ENCODE data around the gene SEC24C.

Gene SEC24C

GRCh38 chr10:73782749-73783085 is 38.5 kb downstream of the SEC24C start:
- Histone ChIP-seq H4K20me1 (ENCODE audit: insufficient read depth, low read length, poor library complexity, severe bottlenecking) (peaks cover 30% of the 10 kb centered on the region), H3F3A (ENCODE audit: low read depth) (no peaks in the 10 kb centered on the region), H3K4me1 (ENCODE audit: insufficient read depth, low read length, poor library complexity, severe bottlenecking) (peaks cover 36% of the 10 kb centered on the region), H3K4me2 (ENCODE audit: low read depth, low read length, poor library complexity, severe bottlenecking) (peak overlapping the region; percentile 95), H3K4me3 (ENCODE audit: low read length, poor library complexity, severe bottlenecking) (peak overlapping the region; percentile 83), H3K9me3 (ENCODE audit: insufficient read depth, low read depth, low read length) (no peaks in the 10 kb centered on the region), H3K79me2 (ENCODE audit: insufficient read depth, low read length) (peaks cover 86% of the 10 kb centered on the region), H2AFZ (ENCODE audit: low read length) (no peak overlapping the region), H3K9ac (ENCODE audit: low read depth, low read length, poor library complexity, severe bottlenecking) (peak overlapping the region; percentile 87), H3K36me3 (ENCODE audit: insufficient read depth, low read length) (no peaks in the 10 kb centered on the region), H3K9me2 (replicated peaks; ENCODE audit: low read depth, low read length) (no peaks in the 10 kb centered on the region), H3K27me3 (ENCODE audit: insufficient read depth, low read length, poor library complexity, severe bottlenecking) (no peaks in the 10 kb centered on the region)
- no peak for TF ChIP-seq EZH2phosphoT487 (IDR thresholded peaks at IDR 0.05; ENCODE audit: borderline replicate concordance)
- TF ChIP-seq, protein P1, sequence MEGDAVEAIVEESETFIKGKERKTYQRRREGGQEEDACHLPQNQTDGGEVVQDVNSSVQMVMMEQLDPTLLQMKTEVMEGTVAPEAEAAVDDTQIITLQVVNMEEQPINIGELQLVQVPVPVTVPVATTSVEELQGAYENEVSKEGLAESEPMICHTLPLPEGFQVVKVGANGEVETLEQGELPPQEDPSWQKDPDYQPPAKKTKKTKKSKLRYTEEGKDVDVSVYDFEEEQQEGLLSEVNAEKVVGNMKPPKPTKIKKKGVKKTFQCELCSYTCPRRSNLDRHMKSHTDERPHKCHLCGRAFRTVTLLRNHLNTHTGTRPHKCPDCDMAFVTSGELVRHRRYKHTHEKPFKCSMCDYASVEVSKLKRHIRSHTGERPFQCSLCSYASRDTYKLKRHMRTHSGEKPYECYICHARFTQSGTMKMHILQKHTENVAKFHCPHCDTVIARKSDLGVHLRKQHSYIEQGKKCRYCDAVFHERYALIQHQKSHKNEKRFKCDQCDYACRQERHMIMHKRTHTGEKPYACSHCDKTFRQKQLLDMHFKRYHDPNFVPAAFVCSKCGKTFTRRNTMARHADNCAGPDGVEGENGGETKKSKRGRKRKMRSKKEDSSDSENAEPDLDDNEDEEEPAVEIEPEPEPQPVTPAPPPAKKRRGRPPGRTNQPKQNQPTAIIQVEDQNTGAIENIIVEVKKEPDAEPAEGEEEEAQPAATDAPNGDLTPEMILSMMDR (conservative IDR thresholded peaks at IDR 0.05; ENCODE audit: low read length): no peak

DNA sequence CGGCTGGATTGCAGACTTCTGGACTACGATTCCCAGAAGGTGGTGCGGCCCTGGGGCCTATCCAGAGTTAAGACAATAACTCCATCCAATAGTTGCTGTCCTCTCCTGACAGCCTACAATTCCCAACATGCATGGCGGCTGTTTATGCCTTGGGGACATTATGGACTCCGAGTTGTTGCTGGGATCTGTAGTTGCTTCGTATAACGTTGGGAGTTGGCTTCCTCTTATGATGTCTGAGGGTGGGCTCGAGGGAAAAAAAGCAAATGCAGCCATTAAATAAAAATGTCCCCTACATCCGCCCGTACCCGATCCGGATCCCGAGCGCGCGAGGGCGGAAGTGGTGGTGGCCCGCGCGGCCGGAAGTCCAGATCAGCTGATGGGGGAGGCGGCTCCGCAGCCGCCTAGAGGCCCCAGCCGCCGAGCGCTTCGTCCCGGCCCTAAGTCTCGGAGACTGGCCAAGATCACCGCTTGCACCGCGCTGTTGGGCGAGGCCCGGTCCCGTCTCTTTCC is 41.1 kb downstream of the SEC24C start, which contains the start of gene ZSWIM8:
Gene ZSWIM8, plus strand, starts transcription at position 396 of the 510 bp plus-strand sequence. CDS start 273 bp downstream, outside the sequence.
- H3K4me1 ChIP-seq (ENCODE audit: insufficient read depth, low read length, poor library complexity, severe bottlenecking): peaks cover 45% of the 10 kb centered on the region
- peak within 1 kb of the TSS; percentile 49; the same call in 1 of the 2 replicates for H2AFZ ChIP-seq (ENCODE audit: low read length)

DNA sequence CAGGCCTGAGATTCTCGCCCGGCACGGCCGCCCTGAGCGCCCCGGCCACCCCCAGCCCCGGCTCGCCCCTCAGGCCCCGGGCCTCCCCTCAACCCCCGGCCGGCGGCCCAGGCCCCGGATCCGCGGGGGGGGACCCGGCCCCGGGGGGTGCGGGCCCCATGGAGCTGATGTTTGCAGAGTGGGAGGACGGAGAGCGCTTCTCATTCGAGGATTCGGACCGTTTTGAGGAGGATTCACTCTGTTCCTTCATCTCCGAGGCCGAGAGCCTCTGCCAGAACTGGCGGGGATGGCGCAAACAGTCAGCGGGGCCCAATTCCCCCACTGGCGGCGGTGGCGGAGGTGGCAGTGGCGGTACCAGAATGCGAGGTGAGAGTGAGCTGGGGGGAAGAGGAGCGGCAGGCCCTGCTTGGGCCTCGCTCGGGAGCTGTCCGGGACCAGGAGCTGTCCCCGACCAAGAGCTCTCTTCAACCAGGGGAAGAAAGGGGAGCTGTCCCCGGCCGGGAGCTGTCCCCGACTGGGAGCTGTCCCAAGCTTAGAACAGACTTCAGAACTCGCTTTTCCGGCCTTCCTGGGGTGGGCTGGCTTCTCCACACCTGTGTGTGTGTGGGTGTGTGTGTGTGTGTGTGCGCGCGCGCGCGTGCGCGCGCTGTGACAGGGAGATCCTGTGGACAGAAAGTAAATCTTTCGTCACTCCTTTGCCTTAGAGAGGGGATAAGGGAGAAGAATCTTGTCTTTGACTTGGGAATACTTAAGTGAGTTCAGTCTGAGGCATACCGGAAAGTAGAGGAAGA is 41.7 kb downstream of the SEC24C start:
- Histone ChIP-seq H3F3A (ENCODE audit: low read depth) (no peaks in the 10 kb centered on the region), H3K4me2 (ENCODE audit: low read depth, low read length, poor library complexity, severe bottlenecking) (peak overlapping the region; percentile 95), H3K9me2 (replicated peaks; ENCODE audit: low read depth, low read length) (no peaks in the 10 kb centered on the region), H3K27me3 (ENCODE audit: insufficient read depth, low read length, poor library complexity, severe bottlenecking) (no peaks in the 10 kb centered on the region), H2AFZ (ENCODE audit: low read length) (no peak overlapping the region; the same call in 1 of the 2 replicates), H3K9me3 (ENCODE audit: insufficient read depth, low read depth, low read length) (no peaks in the 10 kb centered on the region), H3K79me2 (ENCODE audit: insufficient read depth, low read length) (peaks cover 67% of the 10 kb centered on the region), H3K9ac (ENCODE audit: low read depth, low read length, poor library complexity, severe bottlenecking) (peak overlapping the region; percentile 79), H4K20me1 (ENCODE audit: insufficient read depth, low read length, poor library complexity, severe bottlenecking) (peaks cover 23% of the 10 kb centered on the region), H3K4me1 (ENCODE audit: insufficient read depth, low read length, poor library complexity, severe bottlenecking) (peaks cover 38% of the 10 kb centered on the region), H3K4me3 (ENCODE audit: low read length, poor library complexity, severe bottlenecking) (peak overlapping the region; percentile 89), H3K36me3 (ENCODE audit: insufficient read depth, low read length) (peaks cover 18% of the 10 kb centered on the region; the same call in 1 of the 2 replicates)
- no peak for TF ChIP-seq EZH2phosphoT487 (IDR thresholded peaks at IDR 0.05; ENCODE audit: borderline replicate concordance)
- TF ChIP-seq, protein P1 (conservative IDR thresholded peaks at IDR 0.05; ENCODE audit: low read length): no peak; the same call in 1 of the 2 replicates

More for the DNA sequence above, 41.1 kb downstream of the SEC24C start, which contains the start of gene ZSWIM8:
- peak within 1 kb of the TSS; percentile 89 for H3K4me3 ChIP-seq (ENCODE audit: low read length, poor library complexity, severe bottlenecking)
- H3K9me3 ChIP-seq (ENCODE audit: insufficient read depth, low read depth, low read length): no peaks in the 10 kb centered on the region
- peaks cover 74% of the 10 kb centered on the region for H3K79me2 ChIP-seq (ENCODE audit: insufficient read depth, low read length)
- peaks cover 13% of the 10 kb centered on the region; the same call in 1 of the 2 replicates for H3K36me3 ChIP-seq (ENCODE audit: insufficient read depth, low read length)
- no peaks in the 10 kb centered on the region for H3K9me2 ChIP-seq (replicated peaks; ENCODE audit: low read depth, low read length)
- no peaks in the 10 kb centered on the region for H3F3A ChIP-seq (ENCODE audit: low read depth)
- peak within 1 kb of the TSS; percentile 79 for H3K9ac ChIP-seq (ENCODE audit: low read depth, low read length, poor library complexity, severe bottlenecking)
- TF ChIP-seq EZH2phosphoT487 (IDR thresholded peaks at IDR 0.05; ENCODE audit: borderline replicate concordance): no peak
- TF ChIP-seq, protein P1 (conservative IDR thresholded peaks at IDR 0.05; ENCODE audit: low read length): no peak
- peaks cover 27% of the 10 kb centered on the region for H4K20me1 ChIP-seq (ENCODE audit: insufficient read depth, low read length, poor library complexity, severe bottlenecking)
- H3K4me2 ChIP-seq (ENCODE audit: low read depth, low read length, poor library complexity, severe bottlenecking): peak within 1 kb of the TSS; percentile 95
- H3K27me3 ChIP-seq (ENCODE audit: insufficient read depth, low read length, poor library complexity, severe bottlenecking): no peaks in the 10 kb centered on the region

Measured in Loucy (cell line).